A549 treated with CORT108297 at 1 μM for 4 hours (cell line): ENCODE measurements around the gene LY86. TPM values are rescaled to one million over a fixed set of nuclear protein-coding genes. Genes with fewer than 3 reads are reported as not detected.

Experiments used
- total RNA-seq: library from RNA; stranded (reverse); fragments of 200-300 nt; extraction: Qiagen RNA extraction; gene quantifications from 5 replicates; pipeline ENCODE4 v1.2.3, GENCODE V29; 2022

Gene LY86
- not detected in 5 replicates for total RNA-seq

GRCh38 chr6:6588064-6588923 is at the start of gene LY86:
Gene LY86 (plus strand): TSS chr6:6588720. CDS start chr6:6588735, 15 bp downstream.

